ENCODE measurements around the gene IGLL5.

- TF ChIP-seq L3MBTL2 (conservative IDR thresholded peaks at IDR 0.05) (no peak), FOXM1 (IDR thresholded peaks at IDR 0.05; ENCODE audit: borderline replicate concordance) (no peak), ELF4 (IDR thresholded peaks at IDR 0.05) (no peak), ARNT (IDR thresholded peaks at IDR 0.05) (no peak), BHLHE40 (IDR thresholded peaks at IDR 0.05; ENCODE audit: borderline replicate concordance) (no peak), SUZ12 (IDR thresholded peaks at IDR 0.05) (no peak), SP1 (IDR thresholded peaks at IDR 0.05) (no peak), NFRKB (IDR thresholded peaks at IDR 0.05) (no peak), CTBP1 (IDR thresholded peaks at IDR 0.05; ENCODE audit: borderline replicate concordance) (no peak), ZNF384 (IDR thresholded peaks at IDR 0.05) (no peak), HDGF (IDR thresholded peaks at IDR 0.05; ENCODE audit: borderline replicate concordance) (no peak), LEF1 (IDR thresholded peaks at IDR 0.05; ENCODE audit: borderline replicate concordance) (no peak)
These were observed 46.4 kb downstream of the IGLL5 start for GRCh38 chr22:22933807-22934542.

Data from HEK293T (cell line).